ENCODE data around the gene NRXN3. TPM values are rescaled to one million over a fixed set of nuclear protein-coding genes. Genes with fewer than 3 reads are reported as not detected.

Gene NRXN3
- total RNA-seq, 1 experiment from 2014 or later = not detected

DNA sequence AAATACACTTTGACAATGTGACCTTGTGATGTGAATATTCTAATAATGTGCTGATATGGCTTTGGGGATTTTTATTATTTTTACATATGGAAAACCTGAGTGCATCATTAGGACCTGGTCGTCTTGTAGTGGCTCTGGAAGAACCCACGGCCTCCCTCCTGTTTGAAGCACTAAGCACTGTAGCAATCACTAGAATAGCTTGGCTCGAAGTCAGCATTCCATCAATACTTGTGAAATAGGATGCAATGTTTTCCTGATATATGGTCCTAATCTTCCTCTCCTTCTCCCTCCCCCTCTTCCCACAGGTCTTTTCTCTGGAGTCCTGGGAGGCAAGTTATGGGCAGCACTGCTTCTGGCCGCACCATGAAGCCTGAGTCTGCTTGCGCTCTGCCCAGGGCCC lies 71.9 kb downstream of the NRXN3 start:
- no peaks in the 10 kb centered on the region for H3K9me3 Mint-ChIP-seq (ENCODE audit: low read depth, unreplicated experiment)
- no peaks in the 10 kb centered on the region for H3K36me3 Mint-ChIP-seq (ENCODE audit: insufficient read depth, unreplicated experiment)
- BruUV-seq (replicated peaks) = no TSS peak
- no peak for DNase-seq
- H3K27ac Mint-ChIP-seq (ENCODE audit: unreplicated experiment) = no peak overlapping the region
- no peak overlapping the region for H3K4me3 Mint-ChIP-seq (ENCODE audit: low read depth, unreplicated experiment)
- no peaks in the 10 kb centered on the region for H3K4me1 Mint-ChIP-seq (ENCODE audit: low read depth, unreplicated experiment)
- TF ChIP-seq, protein P1, sequence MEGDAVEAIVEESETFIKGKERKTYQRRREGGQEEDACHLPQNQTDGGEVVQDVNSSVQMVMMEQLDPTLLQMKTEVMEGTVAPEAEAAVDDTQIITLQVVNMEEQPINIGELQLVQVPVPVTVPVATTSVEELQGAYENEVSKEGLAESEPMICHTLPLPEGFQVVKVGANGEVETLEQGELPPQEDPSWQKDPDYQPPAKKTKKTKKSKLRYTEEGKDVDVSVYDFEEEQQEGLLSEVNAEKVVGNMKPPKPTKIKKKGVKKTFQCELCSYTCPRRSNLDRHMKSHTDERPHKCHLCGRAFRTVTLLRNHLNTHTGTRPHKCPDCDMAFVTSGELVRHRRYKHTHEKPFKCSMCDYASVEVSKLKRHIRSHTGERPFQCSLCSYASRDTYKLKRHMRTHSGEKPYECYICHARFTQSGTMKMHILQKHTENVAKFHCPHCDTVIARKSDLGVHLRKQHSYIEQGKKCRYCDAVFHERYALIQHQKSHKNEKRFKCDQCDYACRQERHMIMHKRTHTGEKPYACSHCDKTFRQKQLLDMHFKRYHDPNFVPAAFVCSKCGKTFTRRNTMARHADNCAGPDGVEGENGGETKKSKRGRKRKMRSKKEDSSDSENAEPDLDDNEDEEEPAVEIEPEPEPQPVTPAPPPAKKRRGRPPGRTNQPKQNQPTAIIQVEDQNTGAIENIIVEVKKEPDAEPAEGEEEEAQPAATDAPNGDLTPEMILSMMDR (IDR thresholded peaks at IDR 0.05; ENCODE audit: unreplicated experiment) = no peak
- CTCF ChIA-PET = interaction anchor here (0.7 kb wide), 1 partner anchor 151 kb away, joined by 3 read pairs; no protein-coding TSS in a partner anchor
- peaks cover 75% of the 10 kb centered on the region for H3K27me3 Mint-ChIP-seq (ENCODE audit: unreplicated experiment)
- intact Hi-C loops (cut with micrococcal nuclease; ENCODE audit: unreplicated experiment) = no loop called here

GRCh38 chr14:78243187-78243586 lies 73.0 kb downstream of the NRXN3 start:
- H3K4me1 Mint-ChIP-seq (ENCODE audit: low read depth, unreplicated experiment) = no peaks in the 10 kb centered on the region
- no peak for DNase-seq
- CTCF ChIA-PET = no interaction called here
- H3K27me3 Mint-ChIP-seq (ENCODE audit: unreplicated experiment) = peaks cover 73% of the 10 kb centered on the region
- no peak overlapping the region for H3K4me3 Mint-ChIP-seq (ENCODE audit: low read depth, unreplicated experiment)
- H3K36me3 Mint-ChIP-seq (ENCODE audit: insufficient read depth, unreplicated experiment) = no peaks in the 10 kb centered on the region
- intact Hi-C loops (cut with micrococcal nuclease; ENCODE audit: unreplicated experiment) = no loop called here
- TF ChIP-seq, protein P1 (IDR thresholded peaks at IDR 0.05; ENCODE audit: unreplicated experiment) = no peak
- no peak overlapping the region for H3K27ac Mint-ChIP-seq (ENCODE audit: unreplicated experiment)
- no TSS peak for BruUV-seq (replicated peaks)
- no peaks in the 10 kb centered on the region for H3K9me3 Mint-ChIP-seq (ENCODE audit: low read depth, unreplicated experiment)

DNA sequence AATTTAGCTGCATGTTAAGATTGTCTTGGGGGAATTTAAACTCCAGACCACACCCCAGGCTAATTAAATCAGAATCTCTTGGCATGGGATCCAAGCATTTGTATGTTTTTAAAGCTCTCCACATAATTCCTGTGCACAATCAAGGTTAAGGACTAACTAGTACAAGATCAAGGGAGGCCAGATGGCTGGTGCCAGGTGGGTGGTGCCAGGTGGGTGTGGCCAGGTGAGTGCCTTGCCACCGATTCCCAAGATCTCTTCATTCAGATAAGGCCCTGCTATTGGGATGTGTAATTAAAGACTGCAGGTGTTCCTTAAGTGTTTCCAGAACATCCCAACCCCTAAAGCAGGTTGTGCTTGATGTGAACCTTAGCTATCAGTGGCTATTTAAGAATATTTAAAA lies 75.1 kb downstream of the NRXN3 start:
- no peak overlapping the region for H3K27ac Mint-ChIP-seq (ENCODE audit: unreplicated experiment)
- CTCF ChIA-PET = no interaction called here
- no peak for DNase-seq
- H3K27me3 Mint-ChIP-seq (ENCODE audit: unreplicated experiment) = peaks cover 53% of the 10 kb centered on the region
- H3K4me3 Mint-ChIP-seq (ENCODE audit: low read depth, unreplicated experiment) = no peak overlapping the region
- no peaks in the 10 kb centered on the region for H3K9me3 Mint-ChIP-seq (ENCODE audit: low read depth, unreplicated experiment)
- H3K4me1 Mint-ChIP-seq (ENCODE audit: low read depth, unreplicated experiment) = no peaks in the 10 kb centered on the region
- intact Hi-C loops (cut with micrococcal nuclease; ENCODE audit: unreplicated experiment) = no loop called here
- TF ChIP-seq, protein P1 (IDR thresholded peaks at IDR 0.05; ENCODE audit: unreplicated experiment) = no peak
- no TSS peak for BruUV-seq (replicated peaks)
- no peaks in the 10 kb centered on the region for H3K36me3 Mint-ChIP-seq (ENCODE audit: insufficient read depth, unreplicated experiment)

- Mint-ChIP-seq H3K27ac (ENCODE audit: unreplicated experiment) (no peak overlapping the region), H3K36me3 (ENCODE audit: insufficient read depth, unreplicated experiment) (no peaks in the 10 kb centered on the region), H3K4me3 (ENCODE audit: low read depth, unreplicated experiment) (no peak overlapping the region), H3K4me1 (ENCODE audit: low read depth, unreplicated experiment) (no peaks in the 10 kb centered on the region), H3K9me3 (ENCODE audit: low read depth, unreplicated experiment) (no peaks in the 10 kb centered on the region), H3K27me3 (ENCODE audit: unreplicated experiment) (peaks cover 19% of the 10 kb centered on the region)
- CTCF ChIA-PET = no interaction called here
- BruUV-seq (replicated peaks) = no TSS peak
- no peak for DNase-seq
- TF ChIP-seq, protein P1 (IDR thresholded peaks at IDR 0.05; ENCODE audit: unreplicated experiment) = no peak
- intact Hi-C loops (cut with micrococcal nuclease; ENCODE audit: unreplicated experiment) = no loop called here
Measured at GRCh38 chr14:78248501-78249090, 78.4 kb downstream of the NRXN3 start.
